CD4-positive, alpha-beta T cell treated with Interferon alpha-2 for 1 hour (primary cell): ENCODE data around the gene NINJ1.

Experiments
- DNase-seq, 2 donors: peaks; one replicate each; pipeline ENCODE4 v3.0.0-alpha.2; 2020 to 2022

The NINJ1 gene

GRCh38 chr9:93086447-93087224 is 47.4 kb downstream of the NINJ1 start:
- no peak for DNase-seq

GRCh38 chr9:93085676-93086075 is 48.4 kb downstream of the NINJ1 start:
- DNase-seq = no peak

GRCh38 chr9:93084471-93084881 is 49.6 kb downstream of the NINJ1 start:
- no peak for DNase-seq

- peak in 1 of 2 donors; percentile 18 for DNase-seq
Observed at GRCh38 chr9:93083592-93084470, 50.2 kb downstream of the NINJ1 start.

GRCh38 chr9:93082841-93083411 is 51.1 kb downstream of the NINJ1 start:
- DNase-seq = no peak

GRCh38 chr9:93081931-93082330 is 52.1 kb downstream of the NINJ1 start:
- no peak for DNase-seq

- DNase-seq = no peak
Observed at GRCh38 chr9:93081081-93081529, 52.9 kb downstream of the NINJ1 start.

GRCh38 chr9:93080406-93080805 is 53.6 kb downstream of the NINJ1 start:
- DNase-seq = no peak

GRCh38 chr9:93079371-93079770 is 54.7 kb downstream of the NINJ1 start:
- DNase-seq = no peak

GRCh38 chr9:93077811-93078210 is 56.2 kb downstream of the NINJ1 start:
- DNase-seq = no peak

- no peak for DNase-seq
Observed at GRCh38 chr9:93077367-93077766, 56.7 kb downstream of the NINJ1 start.

GRCh38 chr9:93076792-93077128 is 57.3 kb downstream of the NINJ1 start:
- DNase-seq = no peak

- no peak for DNase-seq
Observed at GRCh38 chr9:93076101-93076791, 57.8 kb downstream of the NINJ1 start.

GRCh38 chr9:93072383-93072795 is 61.7 kb downstream of the NINJ1 start:
- no peak for DNase-seq
